HCT116 (cell line): ENCODE measurements around the gene PDE1A. TPM values are rescaled to one million over a fixed set of nuclear protein-coding genes. Genes with fewer than 3 reads are reported as not detected.
A peak's percentile ranks its signal among the peaks of the same experiment; 100 is the strongest.

Experiments
- ATAC-seq: fragments of 200-7000 bp; cut with Tn5 transposase; 2 replicates; pipeline ENCODE4 v1.9.1; 2020; ENCODE audit warnings: mild to moderate bottlenecking, moderate library complexity
- BruUV-seq: library from RNA; stranded (reverse); fragments of 400-500 nt; replicated peaks from 2 replicates; lab custom pipeline; 2021; lab: Mats Ljungman, UMichigan
- CTCF ChIA-PET: fragments of 300-600 bp; sonication (Branson Sonifier 250); formaldehyde crosslinking; loops from one replicate; lab custom pipeline; 2021; ENCODE audit warnings: antibody characterized with exemption; lab: Charles Lee
- POLR2A ChIA-PET: fragments of 300-600, 350-600 bp; sonication (Branson Sonifier 250); formaldehyde crosslinking; loops from one replicate; lab custom pipeline; 2021; ENCODE audit warnings: antibody characterized with exemption; lab: Charles Lee
- RAD21 ChIA-PET, 2 experiments: fragments of 300-600 bp; sonication (Branson Sonifier 250); formaldehyde crosslinking; loops; one replicate each; lab custom pipeline; 2023; ENCODE audit warnings: low total read pairs in 2 of 2; ENCODE audit not compliant: uncharacterized antibody in 2 of 2, unreplicated experiment in 2 of 2, low non-redundant PET in 1 of 2; lab: Charles Lee
- DNase-seq: peaks from one replicate; pipeline ENCODE4 v3.0.0-alpha.2; 2010; ENCODE audit warnings: low read depth, low spot score
- H2AFZ ChIP-seq: fragments of 200-600 bp; shearing (Covaris generic), sonication (generic); 2 replicates; pipeline ENCODE4 v1.6.1; 2017; ENCODE audit warnings: low read depth, mixed run types, mixed read lengths, antibody characterized with exemption, low read length; ENCODE audit not compliant: poor library complexity, severe bottlenecking
- H3K27ac ChIP-seq: 2 replicates; pipeline ENCODE4 v1.5.1; 2012; ENCODE audit warnings: low read depth, low read length
- H3K27me3 ChIP-seq: fragments of 200-600 bp; sonication (generic); 2 replicates; pipeline ENCODE4 v1.6.1; 2016; ENCODE audit warnings: mixed run types, low read length, mixed read lengths; ENCODE audit not compliant: insufficient read depth
- H3K36me3 ChIP-seq, 2 experiments: fragments of 200-500 bp in 1 of 2; fragments of 200-600 bp in 1 of 2; sonication (Bioruptor generic) in 1 of 2; sonication (generic) in 1 of 2; 2 replicates each; pipeline versions ENCODE4 v1.5.1 to v1.6.1; 2014 to 2016; ENCODE audit warnings: low read length in 2 of 2, inconsistent platforms in 1 of 2, mixed read lengths in 1 of 2, mixed run types in 1 of 2; ENCODE audit not compliant: insufficient read depth in 2 of 2, control insufficient read depth in 1 of 2
- H3K4me1 ChIP-seq, 2 experiments: fragments of 200-600 bp in 1 of 2; sonication (generic) in 1 of 2; 2 replicates each; pipeline versions ENCODE4 v1.5.1 to v1.6.1; 2012 to 2017; ENCODE audit warnings: low read length in 2 of 2, inconsistent platforms in 1 of 2, mild to moderate bottlenecking in 1 of 2, mixed read lengths in 1 of 2, mixed run types in 1 of 2, moderate library complexity in 1 of 2; ENCODE audit not compliant: insufficient read depth in 2 of 2, control insufficient read depth in 1 of 2
- H3K4me2 ChIP-seq: fragments of 200-600 bp; sonication (generic); 2 replicates; pipeline ENCODE4 v1.6.1; 2017; ENCODE audit warnings: mixed run types, low read length, mixed read lengths
- H3K4me3 ChIP-seq, 2 experiments: fragments of 200-600 bp in 1 of 2; sonication (generic) in 1 of 2; replicated peaks in 1 of 2; 2 replicates each; pipeline ENCODE4 v1.5.1; 2011 to 2016; ENCODE audit warnings: low read length in 2 of 2, control low read depth in 1 of 2, low read depth in 1 of 2, mild to moderate bottlenecking in 1 of 2, mixed read lengths in 1 of 2, mixed run types in 1 of 2
- H3K79me2 ChIP-seq: fragments of 200-600 bp; sonication (generic); 2 replicates; pipeline ENCODE4 v1.6.1; 2017; ENCODE audit warnings: mild to moderate bottlenecking, mixed run types, low read length, moderate library complexity, mixed read lengths; ENCODE audit not compliant: insufficient read depth
- H3K9ac ChIP-seq: fragments of 200-600 bp; sonication (generic); 2 replicates; pipeline ENCODE4 v1.6.1; 2016; ENCODE audit warnings: low read length, mixed read lengths
- H3K9me2 ChIP-seq: fragments of 200-600 bp; sonication (generic), shearing (Covaris generic); 2 replicates; pipeline ENCODE4 v1.6.1; 2017; ENCODE audit warnings: mixed run types, mild to moderate bottlenecking, moderate library complexity; ENCODE audit not compliant: insufficient read depth
- H3K9me3 ChIP-seq, 2 experiments: fragments of 200-500 bp in 1 of 2; fragments of 200-600 bp in 1 of 2; sonication (Bioruptor generic) in 1 of 2; sonication (generic) in 1 of 2; 2 replicates each; pipeline ENCODE4 v1.6.1; 2014 to 2017; ENCODE audit warnings: low read length in 2 of 2, mixed read lengths in 2 of 2, inconsistent platforms in 1 of 2, low read depth in 1 of 2, mild to moderate bottlenecking in 1 of 2, mixed run types in 1 of 2, moderate library complexity in 1 of 2; ENCODE audit not compliant: control insufficient read depth in 1 of 2, insufficient read depth in 1 of 2
- H4K20me1 ChIP-seq: fragments of 200-600 bp; sonication (generic), shearing (Covaris generic); 2 replicates; pipeline ENCODE4 v1.6.1; 2017; ENCODE audit warnings: mixed run types, mild to moderate bottlenecking, moderate library complexity; ENCODE audit not compliant: insufficient read depth
- CBX3 ChIP-seq: IDR thresholded peaks from 2 replicates; pipeline ENCODE4 v1.6.1; 2012; ENCODE audit warnings: low read depth
- CEBPB ChIP-seq: IDR thresholded peaks from 2 replicates; pipeline ENCODE4 v1.6.1; 2012; ENCODE audit warnings: low read depth
- EGR1 ChIP-seq: IDR thresholded peaks from 2 replicates; pipeline ENCODE4 v1.6.1; 2012; ENCODE audit warnings: low read depth
- ELF1 ChIP-seq: IDR thresholded peaks from 2 replicates; pipeline ENCODE4 v1.6.1; 2012; ENCODE audit warnings: low read depth, borderline replicate concordance
- EZH2phosphoT487 ChIP-seq: fragments of 200-600 bp; IDR thresholded peaks from 2 replicates; pipeline ENCODE4 v1.6.1; 2018; ENCODE audit warnings: antibody characterized with exemption, borderline replicate concordance
- JUND ChIP-seq: IDR thresholded peaks from 2 replicates; pipeline ENCODE4 v1.6.1; 2012
- RAD21 ChIP-seq: IDR thresholded peaks from 2 replicates; pipeline ENCODE4 v1.6.1; 2012; ENCODE audit warnings: low read depth, mild to moderate bottlenecking
- SIN3A ChIP-seq: IDR thresholded peaks from 2 replicates; pipeline ENCODE4 v1.6.1; 2012; ENCODE audit warnings: low read depth
- intact Hi-C: fragments of 100-400 bp; cut with micrococcal nuclease; formaldehyde crosslinking; loops from 2 replicates; pipeline ENCODE4 v1.10.0; 2022
- total RNA-seq: library from RNA; stranded (reverse); gene quantifications from one replicate; pipeline ENCODE4 v1.2.1, GENCODE V29; 2021; ENCODE audit not compliant: unreplicated experiment
- TF ChIP-seq, protein P1 (sequence below), 3 experiments: fragments of 200-600 bp in 1 of 3; sonication (generic) in 1 of 3; IDR thresholded peaks in 2 of 3; conservative IDR thresholded peaks in 1 of 3; 2 replicates each; pipeline ENCODE4 v1.5.1; 2012 to 2017; ENCODE audit warnings: low read depth in 2 of 3, low read length in 2 of 3, antibody characterized with exemption in 1 of 3, borderline replicate concordance in 1 of 3, control low read depth in 1 of 3, mild to moderate bottlenecking in 1 of 3, mixed read lengths in 1 of 3, mixed run types in 1 of 3, moderate library complexity in 1 of 3; ENCODE audit not compliant: insufficient read depth in 1 of 3
- TF ChIP-seq, protein P2 (sequence below): IDR thresholded peaks from 2 replicates; pipeline ENCODE4 v1.6.1; 2012; ENCODE audit warnings: low read depth

The PDE1A gene
- total RNA-seq, 1 experiment from 2014 or later = 0.12 TPM

DNA sequence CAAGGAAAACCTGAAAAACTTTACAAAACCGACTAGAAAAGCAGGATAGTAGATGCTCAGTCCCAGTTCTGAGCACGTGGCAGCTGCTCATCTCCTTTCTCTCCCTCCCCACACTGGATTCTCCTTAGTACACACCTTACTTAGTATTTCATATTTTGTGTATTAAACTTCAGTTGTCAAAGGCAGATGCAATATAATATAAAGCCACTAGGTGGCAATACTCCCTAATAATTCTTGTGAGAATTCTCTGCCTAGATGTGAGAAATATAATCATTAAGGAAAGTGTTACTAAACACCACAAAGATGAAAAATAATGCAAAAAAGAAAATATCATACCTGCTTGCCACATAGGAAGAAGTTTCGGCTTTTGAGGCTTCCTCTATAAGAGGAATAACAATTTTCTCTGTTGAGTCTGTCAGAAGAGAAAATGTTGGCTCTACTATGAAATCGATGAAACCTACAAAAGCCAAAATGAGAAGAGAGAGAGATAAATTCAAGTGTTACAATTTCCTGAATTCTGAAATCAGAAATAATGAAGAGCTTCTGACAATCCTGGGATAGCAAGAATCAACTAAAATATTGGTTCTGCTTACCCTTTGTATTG, 240.6 kb downstream of the PDE1A start:
- DNase-seq (peak; percentile 27), ATAC-seq (peak; percentile 72)
- no peaks in the 10 kb centered on the region for H4K20me1 ChIP-seq
- ChIA-PET RAD21 (interaction anchor here in 1 of 2 experiments (0.8 to 1.3 kb wide), 3 partner anchors 462 to 463 kb away, joined by 3 to 12 read pairs (median 3); no protein-coding TSS in a partner anchor), CTCF (interaction anchor here (1.1 to 7.9 kb wide), 2 partner anchors 55 to 462 kb away, joined by 5 to 68 read pairs; no protein-coding TSS in a partner anchor), POLR2A (no interaction called here)
- no peak for TF ChIP-seq EZH2phosphoT487
- TF ChIP-seq, protein P1, sequence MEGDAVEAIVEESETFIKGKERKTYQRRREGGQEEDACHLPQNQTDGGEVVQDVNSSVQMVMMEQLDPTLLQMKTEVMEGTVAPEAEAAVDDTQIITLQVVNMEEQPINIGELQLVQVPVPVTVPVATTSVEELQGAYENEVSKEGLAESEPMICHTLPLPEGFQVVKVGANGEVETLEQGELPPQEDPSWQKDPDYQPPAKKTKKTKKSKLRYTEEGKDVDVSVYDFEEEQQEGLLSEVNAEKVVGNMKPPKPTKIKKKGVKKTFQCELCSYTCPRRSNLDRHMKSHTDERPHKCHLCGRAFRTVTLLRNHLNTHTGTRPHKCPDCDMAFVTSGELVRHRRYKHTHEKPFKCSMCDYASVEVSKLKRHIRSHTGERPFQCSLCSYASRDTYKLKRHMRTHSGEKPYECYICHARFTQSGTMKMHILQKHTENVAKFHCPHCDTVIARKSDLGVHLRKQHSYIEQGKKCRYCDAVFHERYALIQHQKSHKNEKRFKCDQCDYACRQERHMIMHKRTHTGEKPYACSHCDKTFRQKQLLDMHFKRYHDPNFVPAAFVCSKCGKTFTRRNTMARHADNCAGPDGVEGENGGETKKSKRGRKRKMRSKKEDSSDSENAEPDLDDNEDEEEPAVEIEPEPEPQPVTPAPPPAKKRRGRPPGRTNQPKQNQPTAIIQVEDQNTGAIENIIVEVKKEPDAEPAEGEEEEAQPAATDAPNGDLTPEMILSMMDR (IDR thresholded peaks at IDR 0.05 in 2 of 3, conservative IDR thresholded peaks at IDR 0.05 in 1 of 3; ENCODE audit: borderline replicate concordance in 1 of 3, insufficient read depth in 1 of 3, low read depth in 2 of 3, low read length in 2 of 3) = peak; percentile 43 to 87 (median 74); a peak in 5 of 6 replicates
- TF ChIP-seq RAD21 = peak; percentile 90
- H3K4me3 ChIP-seq = no peak overlapping the region
- intact Hi-C loops = loop anchor here (1.0 to 5.0 kb wide), 2 partner anchors 463 to 796 kb away; no protein-coding TSS in a partner anchor
- H3K9me2 ChIP-seq = no peaks in the 10 kb centered on the region
- no peak overlapping the region for H2AFZ ChIP-seq
- H3K79me2 ChIP-seq = no peaks in the 10 kb centered on the region
- peaks cover 0 to 6% of the 10 kb centered on the region in 2 experiments; a peak in 2 of 4 replicates for H3K9me3 ChIP-seq
- H3K9ac ChIP-seq = no peak overlapping the region
- BruUV-seq = no TSS peak
- H3K27me3 ChIP-seq = no peaks in the 10 kb centered on the region
- H3K27ac ChIP-seq = no peak overlapping the region
- no peak overlapping the region for H3K4me2 ChIP-seq
- H3K4me1 ChIP-seq = no peaks in the 10 kb centered on the region
- H3K36me3 ChIP-seq = no peaks in the 10 kb centered on the region

- no peaks in the 10 kb centered on the region for H3K27me3 ChIP-seq
- intact Hi-C loops = no loop called here
- no peak overlapping the region for H2AFZ ChIP-seq
- no peaks in the 10 kb centered on the region for H3K36me3 ChIP-seq
- no peak overlapping the region for H3K9ac ChIP-seq
- H3K79me2 ChIP-seq = no peaks in the 10 kb centered on the region
- peaks cover 0 to 6% of the 10 kb centered on the region in 2 experiments; a peak in 2 of 4 replicates for H3K9me3 ChIP-seq
- no TSS peak for BruUV-seq
- CTCF ChIA-PET = interaction anchor here (7.9 kb wide), 1 partner anchor 466 kb away, joined by 68 read pairs; no protein-coding TSS in a partner anchor
- H3K4me2 ChIP-seq = no peak overlapping the region
- RAD21 ChIA-PET = no interaction called here
- no peak for ATAC-seq
- H3K9me2 ChIP-seq = no peaks in the 10 kb centered on the region
- no peak for DNase-seq
- no peak overlapping the region for H3K27ac ChIP-seq
- POLR2A ChIA-PET = no interaction called here
- no peaks in the 10 kb centered on the region for H3K4me1 ChIP-seq
- no peaks in the 10 kb centered on the region for H4K20me1 ChIP-seq
- no peak overlapping the region for H3K4me3 ChIP-seq
- TF ChIP-seq RAD21 (no peak), CEBPB (no peak), ELF1 (no peak), SIN3A (no peak), JUND (no peak), CBX3 (no peak), EGR1 (no peak)
- TF ChIP-seq, protein P2, sequence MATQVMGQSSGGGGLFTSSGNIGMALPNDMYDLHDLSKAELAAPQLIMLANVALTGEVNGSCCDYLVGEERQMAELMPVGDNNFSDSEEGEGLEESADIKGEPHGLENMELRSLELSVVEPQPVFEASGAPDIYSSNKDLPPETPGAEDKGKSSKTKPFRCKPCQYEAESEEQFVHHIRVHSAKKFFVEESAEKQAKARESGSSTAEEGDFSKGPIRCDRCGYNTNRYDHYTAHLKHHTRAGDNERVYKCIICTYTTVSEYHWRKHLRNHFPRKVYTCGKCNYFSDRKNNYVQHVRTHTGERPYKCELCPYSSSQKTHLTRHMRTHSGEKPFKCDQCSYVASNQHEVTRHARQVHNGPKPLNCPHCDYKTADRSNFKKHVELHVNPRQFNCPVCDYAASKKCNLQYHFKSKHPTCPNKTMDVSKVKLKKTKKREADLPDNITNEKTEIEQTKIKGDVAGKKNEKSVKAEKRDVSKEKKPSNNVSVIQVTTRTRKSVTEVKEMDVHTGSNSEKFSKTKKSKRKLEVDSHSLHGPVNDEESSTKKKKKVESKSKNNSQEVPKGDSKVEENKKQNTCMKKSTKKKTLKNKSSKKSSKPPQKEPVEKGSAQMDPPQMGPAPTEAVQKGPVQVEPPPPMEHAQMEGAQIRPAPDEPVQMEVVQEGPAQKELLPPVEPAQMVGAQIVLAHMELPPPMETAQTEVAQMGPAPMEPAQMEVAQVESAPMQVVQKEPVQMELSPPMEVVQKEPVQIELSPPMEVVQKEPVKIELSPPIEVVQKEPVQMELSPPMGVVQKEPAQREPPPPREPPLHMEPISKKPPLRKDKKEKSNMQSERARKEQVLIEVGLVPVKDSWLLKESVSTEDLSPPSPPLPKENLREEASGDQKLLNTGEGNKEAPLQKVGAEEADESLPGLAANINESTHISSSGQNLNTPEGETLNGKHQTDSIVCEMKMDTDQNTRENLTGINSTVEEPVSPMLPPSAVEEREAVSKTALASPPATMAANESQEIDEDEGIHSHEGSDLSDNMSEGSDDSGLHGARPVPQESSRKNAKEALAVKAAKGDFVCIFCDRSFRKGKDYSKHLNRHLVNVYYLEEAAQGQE = no peak
- TF ChIP-seq, protein P1 (IDR thresholded peaks at IDR 0.05 in 2 of 3, conservative IDR thresholded peaks at IDR 0.05 in 1 of 3; ENCODE audit: borderline replicate concordance in 1 of 3, insufficient read depth in 1 of 3, low read depth in 2 of 3, low read length in 2 of 3) = no peak
Observed at GRCh38 chr2:182182436-182182835, 244.4 kb downstream of the PDE1A start.
